ENCODE results near the gene BID.
"Not testable (repeated sequence)": the region's sequence is repeated elsewhere in the genome, so short reads cannot be mapped to it uniquely, and the experiment has no call there.

The BID gene

GRCh38 chr22:17705951-17706900 is 68.0 kb downstream of the BID start:
- FAIRE-seq (peak; percentile 95), DNase-seq (ENCODE audit: low spot score) (peak; percentile 90)

GRCh38 chr22:17705546-17705945 is 68.7 kb downstream of the BID start:
- FAIRE-seq = no peak

GRCh38 chr22:17703811-17704210 is 70.5 kb downstream of the BID start:
- no peak for DNase-seq (ENCODE audit: low spot score)
- no peak for FAIRE-seq

More at GRCh38 chr22:17705546-17705945, 68.7 kb downstream of the BID start:
- DNase-seq (ENCODE audit: low spot score) = no peak

- DNase-seq (ENCODE audit: low spot score) (no peak), FAIRE-seq (no peak)
These were observed 73.5 kb downstream of the BID start for GRCh38 chr22:17700778-17701177.

- FAIRE-seq (no peak), DNase-seq (ENCODE audit: low spot score) (no peak)
These were observed 74.5 kb downstream of the BID start for GRCh38 chr22:17699696-17700340.

- no peak for FAIRE-seq
- DNase-seq (ENCODE audit: low spot score) = no peak
These were observed 75.3 kb downstream of the BID start for GRCh38 chr22:17698948-17699347.

- not testable (repeated sequence) for FAIRE-seq; DNase-seq (ENCODE audit: low spot score)
These were observed 76.0 kb downstream of the BID start for GRCh38 chr22:17698276-17698675.

- not testable (repeated sequence) for DNase-seq (ENCODE audit: low spot score); FAIRE-seq
These were observed 77.1 kb downstream of the BID start for GRCh38 chr22:17697196-17697595.

GRCh38 chr22:17695986-17696385 is 78.3 kb downstream of the BID start:
- no peak for FAIRE-seq
- no peak for DNase-seq (ENCODE audit: low spot score)

- FAIRE-seq (no peak), DNase-seq (ENCODE audit: low spot score) (no peak)
These were observed 79.5 kb downstream of the BID start for GRCh38 chr22:17694752-17695151.

GRCh38 chr22:17694193-17694592 is 80.1 kb downstream of the BID start:
- no peak for DNase-seq (ENCODE audit: low spot score)
- no peak for FAIRE-seq

GRCh38 chr22:17692841-17693240 is 81.4 kb downstream of the BID start:
- FAIRE-seq (no peak), DNase-seq (ENCODE audit: low spot score) (no peak)

- DNase-seq (ENCODE audit: low spot score) (no peak), FAIRE-seq (no peak)
These were observed 90.0 kb downstream of the BID start for GRCh38 chr22:17684245-17684644.

Data from RCC 7860 (cell line).